HG03025 (cell line): ENCODE measurements around the gene RAB11FIP3.

ENCODE experiments used
- ATAC-seq: cut with Tn5 transposase; IDR thresholded peaks from one replicate; pipeline ENCODE4 v1.9.1; 2021; ENCODE audit warnings: mild to moderate bottlenecking, moderate library complexity; ENCODE audit not compliant: unreplicated experiment, low FRiP score

The RAB11FIP3 gene

GRCh38 chr16:389352-389751 lies 36.1 kb upstream of the RAB11FIP3 start:
- ATAC-seq = no peak

- no peak for ATAC-seq
These were observed 33.5 kb upstream of the RAB11FIP3 start for GRCh38 chr16:391885-392335.

GRCh38 chr16:392450-393030 lies 32.9 kb upstream of the RAB11FIP3 start:
- no peak for ATAC-seq

GRCh38 chr16:396199-396598 lies 29.2 kb upstream of the RAB11FIP3 start:
- ATAC-seq = no peak

GRCh38 chr16:396605-397004 lies 28.8 kb upstream of the RAB11FIP3 start:
- no peak for ATAC-seq

GRCh38 chr16:397135-397661 lies 28.3 kb upstream of the RAB11FIP3 start, which contains the start of gene NME4:
NME4 (plus strand) TSS chr16:397199; CDS start chr16:397223, 24 bp downstream.
- ATAC-seq = no peak

GRCh38 chr16:397736-398332 lies 27.6 kb upstream of the RAB11FIP3 start:
- no peak for ATAC-seq

GRCh38 chr16:398561-399339 lies 26.7 kb upstream of the RAB11FIP3 start:
- no peak for ATAC-seq

GRCh38 chr16:399340-400019 lies 26.0 kb upstream of the RAB11FIP3 start:
- ATAC-seq = no peak

GRCh38 chr16:400061-400591 lies 25.3 kb upstream of the RAB11FIP3 start:
- no peak for ATAC-seq

GRCh38 chr16:401468-402348 lies 23.7 kb upstream of the RAB11FIP3 start, which contains the start of gene DECR2:
DECR2 (plus strand) TSS chr16:401885; CDS start chr16:401964, 79 bp downstream.
- ATAC-seq = no peak

GRCh38 chr16:404971-405486 lies 20.4 kb upstream of the RAB11FIP3 start:
- ATAC-seq = no peak

- no peak for ATAC-seq
These were observed 19.6 kb upstream of the RAB11FIP3 start for GRCh38 chr16:405548-406506.

GRCh38 chr16:407253-407652 lies 18.2 kb upstream of the RAB11FIP3 start:
- ATAC-seq = no peak

GRCh38 chr16:410516-411178 lies 14.8 kb upstream of the RAB11FIP3 start:
- no peak for ATAC-seq

- ATAC-seq = no peak
These were observed 13.7 kb upstream of the RAB11FIP3 start for GRCh38 chr16:411576-412265.
